ENCODE data around the gene NFIX.

DNA sequence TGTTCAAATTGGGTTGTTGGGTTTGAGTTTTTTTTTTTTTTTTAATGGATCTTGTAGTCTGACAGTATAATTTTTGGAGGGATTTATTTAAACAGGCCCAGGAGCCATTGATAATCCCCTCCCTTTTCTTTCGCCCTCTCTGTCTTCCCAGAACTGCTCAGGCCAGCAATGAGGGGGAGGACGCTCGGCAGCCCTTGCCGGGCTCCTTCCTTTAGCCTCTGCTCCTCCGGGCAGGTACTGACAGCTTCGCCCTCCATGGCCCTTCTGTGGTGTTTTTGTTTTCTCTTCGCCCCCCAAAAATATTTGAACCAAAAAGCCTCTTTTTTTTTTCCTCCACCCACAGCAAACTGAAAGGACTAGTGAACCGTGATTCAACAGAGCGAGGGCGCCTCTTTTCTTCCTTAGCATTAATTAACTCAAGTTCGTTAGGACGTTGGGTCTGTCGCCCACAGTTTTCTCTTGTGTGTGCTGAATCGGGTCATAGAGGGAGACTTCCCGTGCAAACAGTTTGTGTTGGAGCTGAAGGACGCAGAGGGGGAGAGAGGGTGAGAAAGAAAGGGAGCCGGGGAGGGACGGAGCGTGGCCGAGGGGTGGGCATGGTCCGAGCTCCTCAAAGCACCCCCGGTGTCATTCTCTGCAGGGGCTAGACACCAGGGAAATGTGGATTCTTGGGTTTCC, 21.5 kb downstream of the NFIX start:
- TF ChIP-seq CTCF (conservative IDR thresholded peaks at IDR 0.05) (no peak), ZFX (IDR thresholded peaks at IDR 0.05) (no peak)

Measured in C4-2B (cell line).